Peyer's patch (tissue), 4 donors: ENCODE results near the gene FRMD4A.

ENCODE experiments used
- CTCF ChIP-seq, 6 experiments: fragments of 450-650 bp in 4 of 6; fragments of 200-600 bp in 2 of 6; sonication (generic) in 1 of 6; IDR thresholded peaks; one replicate each; pipeline ENCODE4 v1.5.1; 2017 to 2019; ENCODE audit warnings: antibody characterized with exemption in 6 of 6, mild to moderate bottlenecking in 3 of 6, moderate library complexity in 1 of 6
- POLR2A ChIP-seq, 2 donors: fragments of 450-650 bp; IDR thresholded peaks; one replicate each; pipeline ENCODE4 v1.5.1; 2017; ENCODE audit warnings: antibody characterized with exemption in 2 of 2, mild to moderate bottlenecking in 2 of 2, moderate library complexity in 2 of 2

- TF ChIP-seq CTCF (IDR thresholded peaks at IDR 0.05) (no peak), POLR2A (IDR thresholded peaks at IDR 0.05) (no peak)
Observed at GRCh38 chr10:13717571-13717935, 613.2 kb downstream of the FRMD4A start.
